Astrocyte (in vitro differentiated cells and primary cell): ENCODE results near the gene SCUBE1.

Experiments used
- CTCF ChIP-seq: IDR thresholded peaks from 2 replicates; pipeline ENCODE4 v1.5.1; 2011; ENCODE audit warnings: low read depth, mild to moderate bottlenecking, inconsistent platforms, low read length, moderate library complexity; ENCODE audit not compliant: insufficient read depth
- EZH2 ChIP-seq: IDR thresholded peaks from 2 replicates; pipeline ENCODE4 v1.6.1; 2012; ENCODE audit warnings: mild to moderate bottlenecking, low read length, inconsistent platforms; ENCODE audit not compliant: insufficient read depth

- TF ChIP-seq CTCF (no peak), EZH2 (peak; percentile 71)
Observed at GRCh38 chr22:43342347-43343261, 568 bp downstream of the SCUBE1 start.
